NT2/D1 (cell line): ENCODE measurements around the gene FAM107B.

ENCODE experiments used
- DNase-seq: peaks from one replicate; pipeline ENCODE4 v3.0.0-alpha.2; 2011; ENCODE audit warnings: low read depth, low spot score
- H3K27me3 ChIP-seq: 2 replicates; pipeline ENCODE4 v1.6.0; 2011; ENCODE audit warnings: mild to moderate bottlenecking; ENCODE audit not compliant: insufficient read length, insufficient read depth
- H3K36me3 ChIP-seq: 2 replicates; pipeline ENCODE4 v1.6.1; 2011; ENCODE audit warnings: mild to moderate bottlenecking, low read length, mixed read lengths; ENCODE audit not compliant: insufficient read depth, insufficient read length
- H3K4me1 ChIP-seq: 2 replicates; pipeline ENCODE4 v1.5.1; 2011; ENCODE audit not compliant: insufficient read depth, insufficient read length
- H3K4me3 ChIP-seq: 2 replicates; pipeline ENCODE4 v1.5.1; 2011; ENCODE audit warnings: low read depth; ENCODE audit not compliant: insufficient read length
- H3K9ac ChIP-seq: 2 replicates; pipeline ENCODE4 v1.6.0; 2011; ENCODE audit warnings: low read depth; ENCODE audit not compliant: insufficient read length
- H3K9me3 ChIP-seq: 2 replicates; pipeline ENCODE4 v1.5.1; 2011; ENCODE audit warnings: mild to moderate bottlenecking, low read length; ENCODE audit not compliant: insufficient read depth
- SUZ12 ChIP-seq: IDR thresholded peaks from 2 replicates; pipeline ENCODE4 v1.6.1; 2011; ENCODE audit not compliant: insufficient read length, insufficient read depth; ENCODE audit errors: extremely low read depth
- YY1 ChIP-seq: IDR thresholded peaks from 2 replicates; pipeline ENCODE4 v1.6.1; 2011; ENCODE audit not compliant: insufficient read length, insufficient read depth
- ZNF274 ChIP-seq: IDR thresholded peaks from 2 replicates; pipeline ENCODE4 v1.6.1; 2011; ENCODE audit warnings: mild to moderate bottlenecking, low read depth, low read length

FAM107B gene

GRCh38 chr10:14757986-14758385 is 16.7 kb downstream of the FAM107B start:
- TF ChIP-seq YY1, result no peak
- no peak for TF ChIP-seq SUZ12
- no peak for TF ChIP-seq ZNF274
- Histone ChIP-seq H3K4me1 (no peaks in the 10 kb centered on the region), H3K27me3 (no peaks in the 10 kb centered on the region), H3K9ac (no peak overlapping the region), H3K9me3 (no peaks in the 10 kb centered on the region), H3K4me3 (no peak overlapping the region), H3K36me3 (no peaks in the 10 kb centered on the region)
- no peak for DNase-seq

GRCh38 chr10:14757394-14757793 is 17.3 kb downstream of the FAM107B start:
- no peaks in the 10 kb centered on the region for H3K9me3 ChIP-seq
- no peak overlapping the region for H3K4me3 ChIP-seq
- TF ChIP-seq YY1, result no peak
- no peak for TF ChIP-seq ZNF274
- TF ChIP-seq SUZ12, result no peak
- H3K4me1 ChIP-seq, result no peaks in the 10 kb centered on the region
- no peaks in the 10 kb centered on the region for H3K27me3 ChIP-seq
- no peaks in the 10 kb centered on the region for H3K36me3 ChIP-seq
- H3K9ac ChIP-seq, result no peak overlapping the region
- no peak for DNase-seq

GRCh38 chr10:14753441-14753840 is 21.3 kb downstream of the FAM107B start:
- no peak for DNase-seq
- Histone ChIP-seq H3K9me3 (no peaks in the 10 kb centered on the region), H3K9ac (no peak overlapping the region), H3K27me3 (no peaks in the 10 kb centered on the region), H3K4me3 (no peak overlapping the region), H3K36me3 (no peaks in the 10 kb centered on the region), H3K4me1 (peaks cover 4% of the 10 kb centered on the region)
- TF ChIP-seq SUZ12 (no peak), ZNF274 (no peak), YY1 (no peak)

GRCh38 chr10:14751921-14752320 is 22.8 kb downstream of the FAM107B start:
- peaks cover 4% of the 10 kb centered on the region for H3K4me1 ChIP-seq
- no peaks in the 10 kb centered on the region for H3K36me3 ChIP-seq
- TF ChIP-seq SUZ12 (no peak), YY1 (no peak), ZNF274 (no peak)
- no peak overlapping the region for H3K4me3 ChIP-seq
- no peaks in the 10 kb centered on the region for H3K27me3 ChIP-seq
- no peak for DNase-seq
- H3K9ac ChIP-seq, result no peak overlapping the region
- H3K9me3 ChIP-seq, result no peaks in the 10 kb centered on the region

- Histone ChIP-seq H3K4me1 (peaks cover 4% of the 10 kb centered on the region), H3K27me3 (no peaks in the 10 kb centered on the region), H3K9ac (no peak overlapping the region), H3K9me3 (no peaks in the 10 kb centered on the region), H3K4me3 (no peak overlapping the region), H3K36me3 (no peaks in the 10 kb centered on the region)
- no peak for DNase-seq
- TF ChIP-seq ZNF274 (no peak), SUZ12 (no peak), YY1 (no peak)
Measured at GRCh38 chr10:14751014-14751896, 23.4 kb downstream of the FAM107B start.

GRCh38 chr10:14749070-14749809 is 25.5 kb downstream of the FAM107B start:
- H3K36me3 ChIP-seq, result no peaks in the 10 kb centered on the region
- no peak for TF ChIP-seq SUZ12
- no peak for TF ChIP-seq YY1
- no peak for TF ChIP-seq ZNF274
- no peak overlapping the region for H3K9ac ChIP-seq
- DNase-seq, result no peak
- no peaks in the 10 kb centered on the region for H3K9me3 ChIP-seq
- H3K27me3 ChIP-seq, result no peaks in the 10 kb centered on the region
- H3K4me1 ChIP-seq, result peaks cover 4% of the 10 kb centered on the region
- H3K4me3 ChIP-seq, result no peak overlapping the region

- no peaks in the 10 kb centered on the region for H3K36me3 ChIP-seq
- H3K9ac ChIP-seq, result no peak overlapping the region
- no peaks in the 10 kb centered on the region for H3K9me3 ChIP-seq
- H3K27me3 ChIP-seq, result no peaks in the 10 kb centered on the region
- no peak overlapping the region for H3K4me3 ChIP-seq
- no peak for DNase-seq
- peaks cover 4% of the 10 kb centered on the region for H3K4me1 ChIP-seq
- no peak for TF ChIP-seq SUZ12
- TF ChIP-seq ZNF274, result no peak
- no peak for TF ChIP-seq YY1
Measured at GRCh38 chr10:14748441-14748840, 26.3 kb downstream of the FAM107B start.
